ENCODE data around the gene PPARA. TPM values are rescaled to one million over a fixed set of nuclear protein-coding genes. Genes with fewer than 3 reads are reported as not detected.

Gene PPARA
- total RNA-seq, 2 experiments from 2014 or later: 11.1 to 13.3 TPM

GRCh38 chr22:46115755-46116490, 34.4 kb upstream of the PPARA start:
- CTCF ChIA-PET: interaction anchor here (0.7 to 11.2 kb wide), 21 partner anchors 17 to 423 kb away, joined by 3 to 257 read pairs (median 5); partner anchors contain the start of gene GTSE1
- no peak overlapping the region for H3K4me3 Mint-ChIP-seq
- peaks cover 2% of the 10 kb centered on the region for H3K4me1 Mint-ChIP-seq (ENCODE audit: low read depth)
- no peaks in the 10 kb centered on the region for H3K27me3 Mint-ChIP-seq
- H3K27ac Mint-ChIP-seq: no peak overlapping the region
- POLR2A ChIA-PET: interaction anchor here (1.5 kb wide), 1 partner anchor 45 kb away, joined by 3 read pairs; no protein-coding TSS in a partner anchor
- DNase-seq: no peak
- intact Hi-C loops (cut with micrococcal nuclease): loop anchor here (1.0 kb wide), 3 partner anchors 103 to 122 kb away; no protein-coding TSS in a partner anchor
- H3K9me3 Mint-ChIP-seq: no peaks in the 10 kb centered on the region
- no peaks in the 10 kb centered on the region for H3K36me3 Mint-ChIP-seq

- no peak overlapping the region for H3K4me3 Mint-ChIP-seq
- H3K27me3 Mint-ChIP-seq: no peaks in the 10 kb centered on the region
- intact Hi-C loops (cut with micrococcal nuclease): loop anchor here (1.0 kb wide), 3 partner anchors 103 to 122 kb away; no protein-coding TSS in a partner anchor
- ChIA-PET POLR2A (interaction anchor here (1.3 to 1.5 kb wide), 2 partner anchors 46 to 110 kb away, joined by 3 to 4 read pairs; no protein-coding TSS in a partner anchor), CTCF (interaction anchor here (0.6 to 11.2 kb wide), 38 partner anchors 25 to 469 kb away, joined by 3 to 257 read pairs (median 4); partner anchors contain the start of gene GTSE1)
- peak; percentile 91 for DNase-seq
- no peaks in the 10 kb centered on the region for H3K36me3 Mint-ChIP-seq
- no peaks in the 10 kb centered on the region for H3K9me3 Mint-ChIP-seq
- peaks cover 2% of the 10 kb centered on the region for H3K4me1 Mint-ChIP-seq (ENCODE audit: low read depth)
- H3K27ac Mint-ChIP-seq: no peak overlapping the region
Measured at GRCh38 chr22:46116491-46116958, 33.8 kb upstream of the PPARA start.

- Mint-ChIP-seq H3K4me3 (no peak overlapping the region), H3K36me3 (no peaks in the 10 kb centered on the region), H3K27me3 (no peaks in the 10 kb centered on the region), H3K4me1 (ENCODE audit: low read depth) (peaks cover 2% of the 10 kb centered on the region), H3K9me3 (no peaks in the 10 kb centered on the region), H3K27ac (no peak overlapping the region)
- no peak for DNase-seq
- CTCF ChIA-PET: interaction anchor here (0.6 to 11.2 kb wide), 37 partner anchors 26 to 470 kb away, joined by 3 to 257 read pairs (median 4); no protein-coding TSS in a partner anchor
- POLR2A ChIA-PET: interaction anchor here (0.5 to 1.5 kb wide), 3 partner anchors 47 to 111 kb away, joined by 3 to 4 read pairs (median 4); no protein-coding TSS in a partner anchor
- intact Hi-C loops (cut with micrococcal nuclease): no loop called here
Measured at GRCh38 chr22:46117206-46118199, 32.8 kb upstream of the PPARA start.

DNA sequence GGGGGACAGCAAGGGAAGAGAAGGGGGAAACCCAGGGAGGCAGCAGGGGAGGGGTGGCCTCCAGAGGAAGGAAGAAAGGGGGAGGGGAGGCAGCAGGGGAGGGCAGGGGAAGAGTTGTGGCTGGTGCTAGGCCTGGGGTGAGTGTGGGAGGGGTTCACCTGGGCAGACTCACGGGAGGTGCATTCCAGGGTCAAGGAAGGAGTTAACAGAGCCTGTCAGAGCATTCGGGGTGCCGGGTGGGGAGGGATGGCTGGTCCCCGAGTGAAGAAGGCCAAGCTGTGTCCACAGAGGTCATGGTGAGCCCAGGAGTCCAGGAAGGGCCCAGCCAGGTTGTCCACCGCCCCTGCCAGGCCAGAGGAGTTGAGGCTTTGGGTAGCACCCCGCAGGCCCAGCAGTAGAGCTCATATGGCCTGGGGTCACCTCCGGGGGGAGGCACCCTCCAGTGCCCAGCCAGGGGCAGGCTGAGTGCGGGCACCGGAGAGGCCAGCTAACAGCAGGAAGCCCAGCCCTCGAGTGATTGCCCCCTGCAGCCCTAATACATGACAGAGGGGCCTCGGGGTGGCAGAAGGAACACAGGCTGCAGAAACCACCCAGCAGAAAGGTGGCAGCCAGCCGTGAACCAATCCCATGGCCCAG, 31.1 kb upstream of the PPARA start:
- no peak overlapping the region for H3K27ac Mint-ChIP-seq
- H3K4me3 Mint-ChIP-seq: no peak overlapping the region
- H3K4me1 Mint-ChIP-seq (ENCODE audit: low read depth): peaks cover 2% of the 10 kb centered on the region
- no peak for DNase-seq
- no peaks in the 10 kb centered on the region for H3K9me3 Mint-ChIP-seq
- intact Hi-C loops (cut with micrococcal nuclease): no loop called here
- ChIA-PET POLR2A (no interaction called here), CTCF (interaction anchor here (0.6 to 11.2 kb wide), 3 partner anchors 106 to 240 kb away, joined by 3 to 257 read pairs (median 4); no protein-coding TSS in a partner anchor)
- no peaks in the 10 kb centered on the region for H3K36me3 Mint-ChIP-seq
- no peaks in the 10 kb centered on the region for H3K27me3 Mint-ChIP-seq

GRCh38 chr22:46119729-46120419, 30.5 kb upstream of the PPARA start:
- intact Hi-C loops (cut with micrococcal nuclease): no loop called here
- H3K27ac Mint-ChIP-seq: no peak overlapping the region
- H3K36me3 Mint-ChIP-seq: no peaks in the 10 kb centered on the region
- peaks cover 2% of the 10 kb centered on the region for H3K4me1 Mint-ChIP-seq (ENCODE audit: low read depth)
- H3K4me3 Mint-ChIP-seq: no peak overlapping the region
- no peaks in the 10 kb centered on the region for H3K27me3 Mint-ChIP-seq
- POLR2A ChIA-PET: no interaction called here
- no peak for DNase-seq
- H3K9me3 Mint-ChIP-seq: no peaks in the 10 kb centered on the region
- CTCF ChIA-PET: interaction anchor here (1.5 to 11.2 kb wide), 4 partner anchors 107 to 197 kb away, joined by 3 to 257 read pairs (median 52); no protein-coding TSS in a partner anchor

DNA sequence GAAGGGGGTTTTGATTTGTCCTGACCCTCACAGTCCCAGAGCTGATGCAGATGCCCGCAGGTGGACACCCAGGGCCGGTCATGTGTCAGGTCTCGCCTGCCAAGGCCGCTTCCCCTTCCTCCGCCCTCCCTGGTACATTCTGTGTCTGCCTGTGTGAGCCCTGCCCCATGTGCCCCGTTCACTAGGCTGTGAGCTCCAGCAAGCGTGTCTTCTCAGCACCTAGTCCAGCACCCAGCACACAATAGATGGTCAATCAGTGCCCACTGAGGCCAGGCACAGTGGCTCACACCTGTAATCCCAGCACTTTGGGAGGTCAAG, 29.9 kb upstream of the PPARA start:
- no peak for DNase-seq
- Mint-ChIP-seq H3K4me1 (ENCODE audit: low read depth) (no peaks in the 10 kb centered on the region), H3K4me3 (no peak overlapping the region), H3K27me3 (no peaks in the 10 kb centered on the region), H3K36me3 (no peaks in the 10 kb centered on the region), H3K9me3 (no peaks in the 10 kb centered on the region), H3K27ac (no peak overlapping the region)
- POLR2A ChIA-PET: no interaction called here
- CTCF ChIA-PET: interaction anchor here (1.5 to 11.2 kb wide), 4 partner anchors 107 to 196 kb away, joined by 3 to 257 read pairs (median 52); no protein-coding TSS in a partner anchor
- intact Hi-C loops (cut with micrococcal nuclease): no loop called here

DNA sequence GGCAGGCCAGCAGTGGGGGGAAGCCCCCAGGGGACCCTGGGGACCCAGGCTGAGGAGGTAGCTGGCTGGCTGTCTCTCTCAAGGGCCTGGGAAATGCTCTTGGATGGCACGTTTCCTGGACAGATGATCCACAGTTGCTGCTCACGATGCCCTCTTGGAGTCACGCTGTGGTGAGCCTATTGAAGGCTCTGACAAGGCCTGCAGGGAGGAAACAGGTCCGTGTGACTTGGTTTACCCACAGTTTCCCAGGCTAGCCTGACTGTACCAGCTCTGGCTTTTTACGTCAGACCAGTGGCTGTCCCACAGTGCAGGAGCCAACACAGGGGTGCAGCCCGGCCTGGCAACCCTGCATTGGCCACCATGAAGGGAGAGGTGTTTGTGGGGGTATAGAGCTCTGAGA, 29.2 kb upstream of the PPARA start:
- H3K27me3 Mint-ChIP-seq: no peaks in the 10 kb centered on the region
- DNase-seq: no peak
- H3K9me3 Mint-ChIP-seq: no peaks in the 10 kb centered on the region
- no peaks in the 10 kb centered on the region for H3K36me3 Mint-ChIP-seq
- ChIA-PET POLR2A (no interaction called here), CTCF (interaction anchor here (1.1 to 11.2 kb wide), 11 partner anchors 93 to 420 kb away, joined by 3 to 257 read pairs (median 10); partner anchors contain the start of gene GTSE1)
- H3K27ac Mint-ChIP-seq: no peak overlapping the region
- no peak overlapping the region for H3K4me3 Mint-ChIP-seq
- H3K4me1 Mint-ChIP-seq (ENCODE audit: low read depth): no peaks in the 10 kb centered on the region
- intact Hi-C loops (cut with micrococcal nuclease): no loop called here

GRCh38 chr22:46121523-46122287, 28.6 kb upstream of the PPARA start:
- ChIA-PET CTCF (interaction anchor here (0.7 to 11.2 kb wide), 23 partner anchors 20 to 442 kb away, joined by 3 to 257 read pairs (median 4); partner anchors contain the start of gene GTSE1), POLR2A (no interaction called here)
- Mint-ChIP-seq H3K9me3 (no peaks in the 10 kb centered on the region), H3K36me3 (no peaks in the 10 kb centered on the region), H3K4me1 (ENCODE audit: low read depth) (no peaks in the 10 kb centered on the region), H3K4me3 (no peak overlapping the region), H3K27me3 (no peaks in the 10 kb centered on the region), H3K27ac (no peak overlapping the region)
- intact Hi-C loops (cut with micrococcal nuclease): loop anchor here (1.0 to 2.0 kb wide), 3 partner anchors 175 to 421 kb away; partner anchors contain the start of gene GTSE1
- DNase-seq: no peak

DNA sequence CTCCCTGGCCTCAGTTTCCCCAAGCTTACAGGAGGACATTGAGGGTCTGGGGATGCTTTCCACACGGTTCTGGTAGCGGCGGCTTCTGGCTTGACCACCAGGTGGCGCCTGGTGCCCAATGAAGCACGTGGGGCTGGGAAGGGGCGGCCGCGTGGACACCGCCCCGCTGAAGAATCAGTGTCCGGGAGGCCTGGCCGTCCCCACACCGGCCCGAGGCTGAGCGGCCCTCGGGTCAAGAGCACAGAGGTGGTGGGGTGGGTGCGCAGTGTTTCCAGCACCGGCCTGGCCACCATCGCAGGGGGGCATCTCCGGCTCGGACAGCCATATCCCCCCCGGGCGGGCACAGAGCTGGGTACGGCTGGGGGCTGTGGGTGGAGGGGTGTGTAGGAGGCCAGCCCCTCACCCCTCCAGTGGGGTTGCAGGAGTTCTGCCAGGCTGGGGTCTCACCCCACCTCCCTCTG, 27.8 kb upstream of the PPARA start:
- H3K9me3 Mint-ChIP-seq: no peaks in the 10 kb centered on the region
- POLR2A ChIA-PET: no interaction called here
- peak; percentile 79 for DNase-seq
- no peak overlapping the region for H3K27ac Mint-ChIP-seq
- no peaks in the 10 kb centered on the region for H3K27me3 Mint-ChIP-seq
- CTCF ChIA-PET: interaction anchor here (0.6 to 11.2 kb wide), 24 partner anchors 10 to 441 kb away, joined by 3 to 257 read pairs (median 4); partner anchors contain the start of genes GTSE1, TRMU and TTC38
- H3K4me1 Mint-ChIP-seq (ENCODE audit: low read depth): no peaks in the 10 kb centered on the region
- H3K36me3 Mint-ChIP-seq: no peaks in the 10 kb centered on the region
- no peak overlapping the region for H3K4me3 Mint-ChIP-seq
- intact Hi-C loops (cut with micrococcal nuclease): loop anchor here (1.0 to 2.0 kb wide), 3 partner anchors 174 to 420 kb away; partner anchors contain the start of gene GTSE1
